ENCODE results near the gene MOK.

The MOK gene

DNA sequence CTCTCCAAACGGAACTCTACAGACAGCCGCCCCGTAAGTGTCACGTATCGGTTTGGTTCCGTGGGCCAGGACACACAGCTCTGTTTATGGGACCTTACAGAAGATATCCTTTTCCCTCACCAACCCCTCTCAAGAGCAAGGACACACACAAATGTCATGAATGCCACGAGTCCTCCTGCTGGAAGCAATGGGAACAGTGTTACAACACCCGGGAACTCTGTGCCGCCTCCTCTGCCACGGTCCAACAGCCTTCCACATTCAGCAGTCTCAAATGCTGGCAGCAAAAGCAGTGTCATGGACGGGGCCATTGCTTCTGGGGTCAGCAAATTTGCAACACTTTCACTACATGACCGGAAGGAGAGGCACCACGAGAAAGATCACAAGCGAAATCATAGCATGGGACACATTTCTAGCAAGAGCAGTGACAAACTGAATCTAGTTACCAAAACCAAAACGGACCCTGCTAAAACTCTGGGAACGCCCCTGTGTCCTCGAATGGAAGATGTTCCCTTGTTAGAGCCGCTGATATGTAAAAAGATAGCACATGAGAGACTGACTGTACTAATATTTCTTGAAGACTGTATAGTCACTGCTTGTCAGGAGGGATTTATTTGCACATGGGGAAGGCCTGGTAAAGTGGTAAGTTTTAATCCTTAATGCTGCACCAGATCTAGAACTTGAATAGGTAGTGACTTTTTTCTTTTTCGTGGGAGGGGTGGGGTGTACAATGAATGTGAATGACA, 95.6 kb downstream of the MOK start:
- TF ChIP-seq, protein P1, sequence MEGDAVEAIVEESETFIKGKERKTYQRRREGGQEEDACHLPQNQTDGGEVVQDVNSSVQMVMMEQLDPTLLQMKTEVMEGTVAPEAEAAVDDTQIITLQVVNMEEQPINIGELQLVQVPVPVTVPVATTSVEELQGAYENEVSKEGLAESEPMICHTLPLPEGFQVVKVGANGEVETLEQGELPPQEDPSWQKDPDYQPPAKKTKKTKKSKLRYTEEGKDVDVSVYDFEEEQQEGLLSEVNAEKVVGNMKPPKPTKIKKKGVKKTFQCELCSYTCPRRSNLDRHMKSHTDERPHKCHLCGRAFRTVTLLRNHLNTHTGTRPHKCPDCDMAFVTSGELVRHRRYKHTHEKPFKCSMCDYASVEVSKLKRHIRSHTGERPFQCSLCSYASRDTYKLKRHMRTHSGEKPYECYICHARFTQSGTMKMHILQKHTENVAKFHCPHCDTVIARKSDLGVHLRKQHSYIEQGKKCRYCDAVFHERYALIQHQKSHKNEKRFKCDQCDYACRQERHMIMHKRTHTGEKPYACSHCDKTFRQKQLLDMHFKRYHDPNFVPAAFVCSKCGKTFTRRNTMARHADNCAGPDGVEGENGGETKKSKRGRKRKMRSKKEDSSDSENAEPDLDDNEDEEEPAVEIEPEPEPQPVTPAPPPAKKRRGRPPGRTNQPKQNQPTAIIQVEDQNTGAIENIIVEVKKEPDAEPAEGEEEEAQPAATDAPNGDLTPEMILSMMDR (IDR thresholded peaks at IDR 0.05; ENCODE audit: low read length), result no peak
- no peak for TF ChIP-seq EZH2 (optimal IDR thresholded peaks at IDR 0.05; ENCODE audit: low read depth, low read length)
- TF ChIP-seq EZH2phosphoT487 (IDR thresholded peaks at IDR 0.05; ENCODE audit: low read length), result no peak
- Histone ChIP-seq H3K36me3 (replicated peaks; ENCODE audit: insufficient read depth, low read length) (no peaks in the 10 kb centered on the region), H3K27me3 (replicated peaks; ENCODE audit: insufficient read depth, low read length) (no peaks in the 10 kb centered on the region), H3K4me3 (ENCODE audit: low read length) (no peak overlapping the region), H3K4me2 (ENCODE audit: low read depth, low read length) (no peak overlapping the region), H3K9ac (ENCODE audit: low read length) (no peak overlapping the region), H3K27ac (ENCODE audit: low read length) (no peak overlapping the region), H3K9me2 (replicated peaks; ENCODE audit: insufficient read depth, low read length) (no peaks in the 10 kb centered on the region), H3K9me3 (replicated peaks; ENCODE audit: insufficient read depth, low read length) (no peaks in the 10 kb centered on the region), H3K79me2 (ENCODE audit: low read length) (no peaks in the 10 kb centered on the region), H4K20me1 (ENCODE audit: insufficient read depth, low read length) (no peaks in the 10 kb centered on the region), H3K4me1 (ENCODE audit: low read length) (no peaks in the 10 kb centered on the region), H3F3A (ENCODE audit: insufficient read depth, low read length) (no peaks in the 10 kb centered on the region), H2AFZ (ENCODE audit: low read length) (no peak overlapping the region)
- DNase-seq, result no peak

DNA sequence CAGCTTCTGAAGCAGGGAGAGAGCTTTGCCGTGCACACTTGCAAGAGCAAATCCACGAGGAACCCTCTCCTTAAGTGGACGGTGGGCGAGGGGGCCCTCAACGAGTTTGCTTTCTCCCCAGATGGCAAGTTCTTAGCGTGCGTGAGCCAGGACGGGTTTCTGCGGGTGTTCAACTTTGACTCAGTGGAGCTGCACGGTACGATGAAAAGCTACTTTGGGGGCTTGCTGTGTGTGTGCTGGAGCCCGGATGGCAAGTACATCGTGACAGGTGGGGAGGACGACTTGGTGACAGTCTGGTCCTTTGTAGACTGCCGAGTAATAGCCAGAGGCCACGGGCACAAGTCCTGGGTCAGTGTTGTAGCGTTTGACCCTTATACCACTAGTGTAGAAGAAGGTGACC, 96.2 kb downstream of the MOK start:
- Histone ChIP-seq H3F3A (ENCODE audit: insufficient read depth, low read length) (no peaks in the 10 kb centered on the region), H3K79me2 (ENCODE audit: low read length) (no peaks in the 10 kb centered on the region), H3K4me2 (ENCODE audit: low read depth, low read length) (no peak overlapping the region), H2AFZ (ENCODE audit: low read length) (no peak overlapping the region), H3K9me3 (replicated peaks; ENCODE audit: insufficient read depth, low read length) (no peaks in the 10 kb centered on the region), H3K9me2 (replicated peaks; ENCODE audit: insufficient read depth, low read length) (no peaks in the 10 kb centered on the region), H3K4me3 (ENCODE audit: low read length) (no peak overlapping the region), H4K20me1 (ENCODE audit: insufficient read depth, low read length) (no peaks in the 10 kb centered on the region), H3K27me3 (replicated peaks; ENCODE audit: insufficient read depth, low read length) (no peaks in the 10 kb centered on the region), H3K9ac (ENCODE audit: low read length) (no peak overlapping the region), H3K27ac (ENCODE audit: low read length) (no peak overlapping the region), H3K4me1 (ENCODE audit: low read length) (no peaks in the 10 kb centered on the region), H3K36me3 (replicated peaks; ENCODE audit: insufficient read depth, low read length) (no peaks in the 10 kb centered on the region)
- DNase-seq, result no peak
- TF ChIP-seq EZH2phosphoT487 (IDR thresholded peaks at IDR 0.05; ENCODE audit: low read length), result no peak
- no peak for TF ChIP-seq EZH2 (optimal IDR thresholded peaks at IDR 0.05; ENCODE audit: low read depth, low read length)
- TF ChIP-seq, protein P1 (IDR thresholded peaks at IDR 0.05; ENCODE audit: low read length), result no peak

DNA sequence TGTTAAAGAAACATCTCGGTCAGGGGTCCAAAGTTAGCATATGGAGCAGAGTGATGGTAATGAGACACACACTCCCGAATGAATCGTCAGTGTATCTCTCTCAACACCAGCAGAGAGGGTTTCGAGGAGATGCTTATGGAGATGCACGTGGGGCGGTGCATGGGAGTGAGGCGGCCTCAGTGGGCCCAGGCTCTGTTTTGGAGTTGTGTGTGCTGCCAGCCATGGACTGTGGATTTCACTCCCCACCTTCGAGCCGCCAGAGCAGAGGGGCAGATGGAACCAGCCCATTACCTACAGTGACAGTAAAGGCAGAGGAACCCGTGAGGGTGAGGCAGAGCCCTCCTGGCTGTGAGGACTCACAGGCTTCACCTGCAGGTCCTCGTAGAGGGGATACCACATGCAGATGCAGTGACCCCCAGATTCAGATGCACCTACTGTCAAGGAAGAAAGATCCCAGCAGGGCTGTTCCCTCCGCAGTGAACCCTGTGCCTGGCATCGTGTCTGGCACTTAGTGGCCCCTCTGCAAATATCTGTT, 97.1 kb downstream of the MOK start:
- no peak overlapping the region for H3K4me2 ChIP-seq (ENCODE audit: low read depth, low read length)
- TF ChIP-seq, protein P1 (IDR thresholded peaks at IDR 0.05; ENCODE audit: low read length), result no peak
- TF ChIP-seq EZH2phosphoT487 (IDR thresholded peaks at IDR 0.05; ENCODE audit: low read length) (no peak), EZH2 (optimal IDR thresholded peaks at IDR 0.05; ENCODE audit: low read depth, low read length) (no peak)
- no peaks in the 10 kb centered on the region for H3K27me3 ChIP-seq (replicated peaks; ENCODE audit: insufficient read depth, low read length)
- H3K36me3 ChIP-seq (replicated peaks; ENCODE audit: insufficient read depth, low read length), result no peaks in the 10 kb centered on the region
- H3K9ac ChIP-seq (ENCODE audit: low read length), result no peak overlapping the region
- no peaks in the 10 kb centered on the region for H4K20me1 ChIP-seq (ENCODE audit: insufficient read depth, low read length)
- H2AFZ ChIP-seq (ENCODE audit: low read length), result no peak overlapping the region
- H3K4me3 ChIP-seq (ENCODE audit: low read length), result no peak overlapping the region
- no peak overlapping the region for H3K27ac ChIP-seq (ENCODE audit: low read length)
- H3K9me3 ChIP-seq (replicated peaks; ENCODE audit: insufficient read depth, low read length), result no peaks in the 10 kb centered on the region
- no peaks in the 10 kb centered on the region for H3K9me2 ChIP-seq (replicated peaks; ENCODE audit: insufficient read depth, low read length)
- H3K79me2 ChIP-seq (ENCODE audit: low read length), result no peaks in the 10 kb centered on the region
- H3F3A ChIP-seq (ENCODE audit: insufficient read depth, low read length), result no peaks in the 10 kb centered on the region
- DNase-seq, result no peak
- no peaks in the 10 kb centered on the region for H3K4me1 ChIP-seq (ENCODE audit: low read length)

All from MM.1S (cell line).